Activated CD8-positive, alpha-beta T cell treated with anti-CD3 and anti-CD28 coated beads for 36 hours (primary cell): ENCODE measurements around the gene CALN1. TPM values are rescaled to one million over a fixed set of nuclear protein-coding genes. Genes with fewer than 3 reads are reported as not detected.
A peak's percentile ranks its signal among the peaks of the same experiment; 100 is the strongest.

Source experiments
- ATAC-seq: fragments of 200-7000 bp; cut with Tn5 transposase; one replicate; pipeline ENCODE4 v1.10.0; 2021; ENCODE audit warnings: mild to moderate bottlenecking, moderate library complexity
- CTCF ChIA-PET: fragments of 350-600 bp; sonication (Branson Sonifier 250); formaldehyde crosslinking; loops from one replicate; lab custom pipeline; 2021; ENCODE audit warnings: antibody characterized with exemption; lab: Charles Lee
- POLR2A ChIA-PET: fragments of 350-600 bp; sonication (Branson Sonifier 250); formaldehyde crosslinking; loops from one replicate; lab custom pipeline; 2021; ENCODE audit warnings: antibody characterized with exemption; lab: Charles Lee
- DNase-seq: peaks from one replicate; pipeline ENCODE4 v3.0.0-alpha.2; 2020
- H3K27ac Mint-ChIP-seq: one replicate; pipeline ENCODE4 v1.8.0; 2021; ENCODE audit warnings: mild to moderate bottlenecking, mixed read lengths
- H3K27me3 Mint-ChIP-seq: one replicate; pipeline ENCODE4 v1.8.0; 2021; ENCODE audit warnings: mixed read lengths
- H3K36me3 Mint-ChIP-seq: one replicate; pipeline ENCODE4 v1.8.0; 2021; ENCODE audit warnings: low read depth, mixed read lengths
- H3K4me1 Mint-ChIP-seq: one replicate; pipeline ENCODE4 v1.8.0; 2021; ENCODE audit warnings: low read depth, mixed read lengths
- H3K4me3 Mint-ChIP-seq: one replicate; pipeline ENCODE4 v1.8.0; 2021; ENCODE audit warnings: mild to moderate bottlenecking, moderate library complexity, mixed read lengths
- H3K9me3 Mint-ChIP-seq: one replicate; pipeline ENCODE4 v1.8.0; 2021; ENCODE audit warnings: mixed read lengths
- intact Hi-C: fragments of 100-400 bp; cut with micrococcal nuclease; formaldehyde crosslinking; loops from one replicate; pipeline ENCODE4 v1.10.0; 2022
- total RNA-seq, 2 experiments: library from RNA; stranded (reverse); gene quantifications; one replicate each; pipeline ENCODE4 v1.2.3, GENCODE V29; 2021
- TF ChIP-seq, protein P1 (sequence below): fragments of 200-600 bp; IDR thresholded peaks from one replicate; pipeline ENCODE4 v1.8.0; 2022; ENCODE audit warnings: antibody characterized with exemption, mild to moderate bottlenecking

The CALN1 gene
- total RNA-seq, 2 experiments from 2014 or later, result 0.02 to 0.16 TPM

DNA sequence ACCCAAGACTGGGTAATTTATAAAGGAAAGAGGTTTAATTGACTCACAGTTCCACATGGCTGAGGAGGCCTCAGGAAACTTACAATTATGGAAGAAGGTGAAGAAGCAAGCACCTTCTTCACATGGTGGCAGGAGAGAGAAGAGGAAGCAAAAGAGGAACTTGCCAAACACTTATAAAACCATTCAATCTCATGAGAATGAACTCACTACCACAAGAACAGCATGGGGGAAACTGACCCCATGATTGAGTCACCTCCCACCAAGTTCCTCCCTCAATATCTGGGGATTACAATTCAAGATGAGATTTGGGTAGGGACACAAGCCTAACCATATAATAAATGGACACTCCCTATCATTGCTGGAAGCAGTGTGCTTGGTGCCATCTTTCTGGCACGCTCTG, 506.3 kb downstream of the CALN1 start:
- H3K4me1 Mint-ChIP-seq, result no peaks in the 10 kb centered on the region
- DNase-seq (no peak), ATAC-seq (no peak)
- no peak overlapping the region for H3K4me3 Mint-ChIP-seq
- TF ChIP-seq, protein P1, sequence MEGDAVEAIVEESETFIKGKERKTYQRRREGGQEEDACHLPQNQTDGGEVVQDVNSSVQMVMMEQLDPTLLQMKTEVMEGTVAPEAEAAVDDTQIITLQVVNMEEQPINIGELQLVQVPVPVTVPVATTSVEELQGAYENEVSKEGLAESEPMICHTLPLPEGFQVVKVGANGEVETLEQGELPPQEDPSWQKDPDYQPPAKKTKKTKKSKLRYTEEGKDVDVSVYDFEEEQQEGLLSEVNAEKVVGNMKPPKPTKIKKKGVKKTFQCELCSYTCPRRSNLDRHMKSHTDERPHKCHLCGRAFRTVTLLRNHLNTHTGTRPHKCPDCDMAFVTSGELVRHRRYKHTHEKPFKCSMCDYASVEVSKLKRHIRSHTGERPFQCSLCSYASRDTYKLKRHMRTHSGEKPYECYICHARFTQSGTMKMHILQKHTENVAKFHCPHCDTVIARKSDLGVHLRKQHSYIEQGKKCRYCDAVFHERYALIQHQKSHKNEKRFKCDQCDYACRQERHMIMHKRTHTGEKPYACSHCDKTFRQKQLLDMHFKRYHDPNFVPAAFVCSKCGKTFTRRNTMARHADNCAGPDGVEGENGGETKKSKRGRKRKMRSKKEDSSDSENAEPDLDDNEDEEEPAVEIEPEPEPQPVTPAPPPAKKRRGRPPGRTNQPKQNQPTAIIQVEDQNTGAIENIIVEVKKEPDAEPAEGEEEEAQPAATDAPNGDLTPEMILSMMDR, result no peak
- H3K27me3 Mint-ChIP-seq, result no peaks in the 10 kb centered on the region
- no peak overlapping the region for H3K27ac Mint-ChIP-seq
- no peaks in the 10 kb centered on the region for H3K36me3 Mint-ChIP-seq
- peaks cover 12% of the 10 kb centered on the region for H3K9me3 Mint-ChIP-seq
- ChIA-PET POLR2A (no interaction called here), CTCF (no interaction called here)
- intact Hi-C loops, result no loop called here

- Mint-ChIP-seq H3K4me1 (peaks cover 3% of the 10 kb centered on the region), H3K9me3 (peaks cover 11% of the 10 kb centered on the region), H3K4me3 (no peak overlapping the region), H3K27ac (no peak overlapping the region), H3K36me3 (no peaks in the 10 kb centered on the region), H3K27me3 (no peaks in the 10 kb centered on the region)
- DNase-seq (no peak), ATAC-seq (no peak)
- intact Hi-C loops, result no loop called here
- TF ChIP-seq, protein P1, result no peak
- CTCF ChIA-PET, result no interaction called here
- POLR2A ChIA-PET, result no interaction called here
These were observed 507.7 kb downstream of the CALN1 start for GRCh38 chr7:71904484-71904883.

DNA sequence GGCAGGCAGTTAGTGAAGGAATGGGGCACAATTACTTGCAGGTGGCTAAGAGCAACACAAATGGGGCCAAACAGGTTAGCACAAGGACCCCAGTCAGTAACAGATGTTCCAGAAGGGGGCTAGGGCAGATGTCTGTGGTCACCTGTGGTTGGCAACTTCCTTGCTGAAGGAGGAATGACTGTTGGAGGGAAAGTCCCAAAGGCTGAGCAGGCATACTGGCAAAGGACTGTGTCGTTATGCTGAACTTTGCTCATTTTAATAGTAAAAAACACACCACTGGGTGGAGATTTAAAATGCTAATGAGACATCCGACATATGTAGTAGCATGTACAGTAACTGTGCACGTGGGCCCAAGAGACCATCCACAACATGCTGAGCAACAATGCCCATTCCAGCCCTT, 511.6 kb downstream of the CALN1 start:
- ChIA-PET POLR2A (no interaction called here), CTCF (no interaction called here)
- peaks cover 3% of the 10 kb centered on the region for H3K4me1 Mint-ChIP-seq
- intact Hi-C loops, result no loop called here
- no peak overlapping the region for H3K27ac Mint-ChIP-seq
- no peak for ATAC-seq
- H3K4me3 Mint-ChIP-seq, result no peak overlapping the region
- DNase-seq, result peak; percentile 11
- H3K9me3 Mint-ChIP-seq, result peaks cover 6% of the 10 kb centered on the region
- H3K36me3 Mint-ChIP-seq, result no peaks in the 10 kb centered on the region
- no peaks in the 10 kb centered on the region for H3K27me3 Mint-ChIP-seq
- TF ChIP-seq, protein P1, result no peak

- no peaks in the 10 kb centered on the region for H3K27me3 Mint-ChIP-seq
- no peak overlapping the region for H3K4me3 Mint-ChIP-seq
- H3K4me1 Mint-ChIP-seq, result peaks cover 3% of the 10 kb centered on the region
- DNase-seq (no peak), ATAC-seq (no peak)
- POLR2A ChIA-PET, result no interaction called here
- no peak overlapping the region for H3K27ac Mint-ChIP-seq
- TF ChIP-seq, protein P1, result no peak
- intact Hi-C loops, result no loop called here
- no peaks in the 10 kb centered on the region for H3K36me3 Mint-ChIP-seq
- no peaks in the 10 kb centered on the region for H3K9me3 Mint-ChIP-seq
- CTCF ChIA-PET, result no interaction called here
These were observed 515.6 kb downstream of the CALN1 start for GRCh38 chr7:71896535-71896934.

DNA sequence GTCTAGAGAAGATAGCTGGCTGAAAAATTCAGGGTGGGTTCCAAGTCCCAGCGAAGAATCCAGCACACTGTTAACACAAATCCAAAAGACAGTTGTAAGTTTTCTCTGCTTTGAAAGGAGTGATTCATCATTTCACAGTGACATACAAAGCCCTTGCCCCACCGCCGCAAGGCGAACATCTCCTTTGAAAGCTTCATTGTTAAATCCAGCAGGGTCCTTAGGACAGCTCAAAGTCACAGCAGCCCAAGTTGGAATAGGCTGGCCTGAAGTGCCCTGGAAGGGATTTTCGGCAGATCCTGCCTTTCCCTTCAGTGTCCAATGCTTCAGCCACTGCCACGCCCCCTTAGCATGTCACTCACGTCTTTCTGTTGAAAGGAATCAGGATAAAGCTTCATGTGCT, 526.1 kb downstream of the CALN1 start:
- TF ChIP-seq, protein P1, result no peak
- H3K9me3 Mint-ChIP-seq, result peaks cover 23% of the 10 kb centered on the region
- ChIA-PET POLR2A (no interaction called here), CTCF (no interaction called here)
- H3K4me1 Mint-ChIP-seq, result no peaks in the 10 kb centered on the region
- H3K27ac Mint-ChIP-seq, result no peak overlapping the region
- DNase-seq (no peak), ATAC-seq (no peak)
- H3K27me3 Mint-ChIP-seq, result no peaks in the 10 kb centered on the region
- intact Hi-C loops, result no loop called here
- no peaks in the 10 kb centered on the region for H3K36me3 Mint-ChIP-seq
- H3K4me3 Mint-ChIP-seq, result no peak overlapping the region
